HT1080 (cell line): ENCODE data around the gene TBRG4. TPM values are rescaled to one million over a fixed set of nuclear protein-coding genes. Genes with fewer than 3 reads are reported as not detected.
A peak's percentile ranks its signal among the peaks of the same experiment; 100 is the strongest.

ENCODE experiments used
- DNase-seq: peaks from one replicate; pipeline ENCODE4 v3.0.0-alpha.2; 2015; ENCODE audit warnings: low read depth
- total RNA-seq: library from RNA; depleted of rRNA; stranded (reverse); fragments of >200 nt; shearing (Covaris generic); gene quantifications from 2 replicates; pipeline ENCODE4 v1.2.3, GENCODE V29; 2014

The TBRG4 gene
- total RNA-seq, 1 experiment from 2014 or later = 161 TPM

- no peak for DNase-seq
Observed at GRCh38 chr7:45145881-45146280, 34.4 kb upstream of the TBRG4 start.

GRCh38 chr7:45143616-45144015 lies 32.1 kb upstream of the TBRG4 start:
- DNase-seq = peak; percentile 51

GRCh38 chr7:45140827-45141226 lies 29.3 kb upstream of the TBRG4 start:
- DNase-seq = no peak

DNA sequence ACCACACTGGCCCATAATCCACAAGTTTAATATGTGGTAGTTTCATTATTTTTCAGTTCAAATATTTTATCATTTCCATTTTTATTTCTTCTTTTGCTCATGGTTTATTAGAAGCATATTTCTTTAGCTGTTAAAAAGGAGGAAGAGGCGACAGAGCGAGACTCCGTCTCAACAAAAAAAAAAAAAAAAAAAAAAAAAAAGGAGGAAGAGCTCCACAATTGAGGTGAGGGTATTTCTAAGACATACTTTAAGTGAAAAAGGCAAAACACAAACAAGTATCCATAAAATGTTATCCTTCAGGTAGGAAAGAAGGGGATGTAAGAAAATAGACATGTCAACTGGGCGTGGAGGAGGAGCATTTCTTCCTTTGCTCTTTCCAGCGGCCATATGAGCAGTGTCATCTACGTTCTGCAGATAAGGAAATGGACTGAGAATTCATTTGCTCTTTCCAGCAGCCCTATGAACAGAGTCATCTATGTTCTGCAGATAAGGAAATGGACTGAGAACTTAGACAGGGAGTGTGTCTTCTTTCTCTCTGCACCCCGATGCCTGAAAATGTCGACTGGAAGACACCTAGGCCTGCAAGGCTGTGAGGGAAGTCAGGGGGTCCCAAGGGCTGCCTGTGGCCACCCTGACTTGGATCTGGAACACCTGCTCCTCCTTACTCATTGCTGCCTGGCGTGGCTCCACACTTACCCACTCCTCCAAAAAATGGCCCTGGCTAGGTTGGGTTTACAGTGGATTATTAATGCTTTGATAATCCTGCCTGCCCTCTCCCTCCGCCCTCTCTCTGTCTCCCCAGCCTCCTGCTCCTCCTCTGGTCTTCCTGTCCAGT lies 27.2 kb upstream of the TBRG4 start:
- DNase-seq = no peak

DNA sequence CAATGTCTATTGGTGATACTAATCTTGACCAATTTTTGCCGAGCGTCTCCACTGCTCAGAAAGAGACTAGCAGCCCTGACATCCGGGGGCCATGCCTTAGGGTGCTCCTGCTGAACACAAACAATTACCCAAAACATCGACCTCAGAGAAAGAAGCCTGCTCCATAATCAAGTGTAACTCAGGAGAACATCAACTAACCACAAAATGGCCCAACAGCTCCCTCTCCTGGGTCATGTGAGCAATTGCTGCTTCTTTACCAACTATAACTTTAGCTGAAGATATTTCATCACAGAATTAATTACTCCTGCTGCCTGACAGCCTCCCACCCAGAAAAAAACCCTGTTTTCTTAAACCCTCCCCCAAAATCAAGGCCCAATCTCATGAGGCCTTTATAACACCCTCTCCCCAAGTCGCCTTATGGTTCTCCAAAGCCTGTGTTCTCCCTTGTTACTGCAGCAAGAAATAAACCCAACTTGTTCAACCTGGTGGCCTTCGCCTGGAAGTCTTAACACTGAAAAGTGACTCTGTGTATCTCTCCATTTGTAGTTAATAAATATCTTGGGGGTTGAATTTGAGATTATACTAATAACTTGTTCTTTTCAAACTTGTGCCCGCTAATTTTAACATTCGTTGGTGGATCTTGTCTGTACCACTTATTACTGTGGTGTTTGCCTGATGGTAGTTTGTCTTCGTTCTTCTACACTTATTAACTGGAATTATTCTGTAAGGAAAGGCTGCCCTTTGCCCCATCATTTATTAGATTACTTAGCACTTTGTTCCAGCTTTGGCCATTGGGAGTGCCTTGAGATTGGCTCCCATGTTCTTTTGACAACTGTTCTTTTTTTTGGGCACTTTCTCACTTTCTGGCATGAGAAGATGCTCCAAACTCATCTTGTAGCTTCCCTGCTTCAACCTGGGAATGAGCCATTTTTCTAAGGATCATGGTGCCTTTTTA lies 24.9 kb upstream of the TBRG4 start:
- DNase-seq = peak; percentile 40

- DNase-seq = no peak
Observed at GRCh38 chr7:45133877-45134276, 22.4 kb upstream of the TBRG4 start.

- DNase-seq = no peak
Observed at GRCh38 chr7:45133352-45133751, 21.9 kb upstream of the TBRG4 start.

GRCh38 chr7:45132708-45133320 lies 21.3 kb upstream of the TBRG4 start:
- no peak for DNase-seq

DNA sequence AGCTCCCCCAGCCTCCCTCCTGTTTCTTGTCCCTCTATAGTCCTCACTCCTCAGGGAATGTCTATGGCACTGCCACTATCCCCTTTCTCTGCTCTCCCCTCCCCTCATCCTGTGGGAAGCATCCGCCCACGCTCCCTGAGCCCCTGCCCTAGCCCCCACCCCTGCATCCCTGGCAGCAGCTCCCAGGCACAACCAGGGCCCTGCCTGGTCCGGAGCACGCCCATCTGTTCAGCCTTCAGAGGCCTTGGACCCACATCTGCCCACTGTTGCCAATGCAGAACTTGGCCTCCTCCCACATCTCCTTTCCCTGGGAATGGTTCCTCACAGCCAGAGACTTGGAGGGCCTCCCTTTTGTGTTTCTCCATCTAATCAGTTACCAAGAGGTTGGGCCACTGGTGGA lies 20.4 kb upstream of the TBRG4 start:
- DNase-seq = no peak

DNA sequence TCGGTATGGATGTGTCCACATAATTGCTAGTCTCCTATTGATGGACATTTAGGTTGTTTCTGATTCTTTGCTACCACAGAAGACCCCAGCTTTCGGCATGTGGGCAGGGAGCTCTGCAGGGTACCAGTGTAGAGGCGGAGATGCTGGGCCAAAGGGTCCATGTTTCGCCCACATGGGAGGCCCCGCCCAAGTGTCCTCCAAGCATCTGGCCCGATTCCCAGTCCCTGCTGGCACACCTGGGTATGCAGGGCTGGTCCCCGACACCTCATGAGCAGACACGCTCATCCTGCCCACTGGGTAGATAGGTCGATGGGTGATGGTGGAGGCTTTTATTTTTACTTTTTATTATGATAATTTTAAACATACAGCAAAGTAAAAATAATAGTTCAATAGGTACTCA lies 19.4 kb upstream of the TBRG4 start:
- DNase-seq = no peak

DNA sequence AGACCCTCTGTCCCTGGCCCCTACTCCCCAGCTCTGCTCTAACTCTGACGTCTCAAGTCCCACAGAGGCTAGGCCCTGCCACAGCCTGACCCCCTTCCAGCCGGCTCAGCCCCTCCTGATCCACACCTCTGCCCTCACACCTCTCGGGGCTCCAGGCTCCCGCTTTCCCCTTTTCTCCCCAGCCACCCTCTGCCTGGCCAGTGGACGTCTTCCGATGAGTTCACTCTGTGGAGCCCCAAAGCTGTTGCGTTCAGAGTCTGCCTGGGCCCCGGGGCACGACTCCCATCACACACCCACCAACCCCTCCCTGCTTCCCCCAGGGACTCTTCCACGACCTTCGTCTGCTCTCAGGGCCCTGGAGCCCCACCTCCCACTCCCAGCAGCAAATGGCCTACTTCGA lies 18.4 kb upstream of the TBRG4 start:
- no peak for DNase-seq

DNA sequence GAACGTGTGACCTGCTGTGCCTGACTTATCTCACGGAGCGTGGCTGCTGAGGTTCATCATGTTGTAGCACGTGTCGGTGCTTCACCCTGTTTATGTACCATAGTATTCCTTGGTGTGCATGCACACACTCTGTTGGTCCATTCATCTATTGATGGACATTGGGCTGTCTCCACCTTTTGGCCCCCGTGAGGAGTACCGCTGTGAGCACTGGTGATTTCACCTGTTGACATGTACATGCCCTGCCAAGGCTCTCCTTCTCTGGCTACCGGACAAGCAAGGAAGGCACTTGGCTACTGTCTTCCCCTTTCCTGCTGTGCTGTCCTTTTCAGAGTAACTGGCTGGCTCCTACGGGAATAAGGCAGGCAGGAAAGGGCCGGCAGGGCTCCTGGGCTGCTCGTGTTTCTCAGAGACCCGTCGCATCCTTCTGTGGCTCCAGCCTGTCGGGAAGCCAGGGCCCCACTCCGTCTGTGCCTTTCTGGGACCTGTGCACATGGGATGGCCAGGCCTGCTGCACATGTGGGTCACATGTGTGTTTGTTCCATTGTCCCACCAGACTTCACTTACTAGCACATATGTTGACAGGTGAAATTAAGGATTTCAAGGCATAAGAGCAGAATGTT lies 17.8 kb upstream of the TBRG4 start:
- no peak for DNase-seq

DNA sequence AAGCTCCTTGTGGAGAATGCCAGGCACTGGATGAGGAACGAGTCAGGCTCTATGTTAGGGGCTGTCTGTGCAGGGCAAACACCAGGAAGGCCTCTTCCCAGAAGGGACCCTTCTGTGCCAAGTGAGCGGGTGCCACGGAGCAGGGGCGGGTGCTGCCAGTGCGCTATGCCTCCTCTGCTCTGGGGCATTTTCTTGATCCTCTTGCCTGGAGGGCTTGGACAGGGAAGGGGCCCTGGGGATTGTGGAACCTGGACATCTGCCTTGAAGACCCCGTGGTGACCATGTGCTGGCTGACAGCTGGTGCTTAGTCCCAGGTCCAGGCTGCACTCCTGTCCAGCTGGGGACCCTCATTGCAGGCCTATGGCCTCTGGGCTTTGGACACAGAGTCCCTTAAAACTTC lies 15.4 kb upstream of the TBRG4 start:
- DNase-seq = no peak

DNA sequence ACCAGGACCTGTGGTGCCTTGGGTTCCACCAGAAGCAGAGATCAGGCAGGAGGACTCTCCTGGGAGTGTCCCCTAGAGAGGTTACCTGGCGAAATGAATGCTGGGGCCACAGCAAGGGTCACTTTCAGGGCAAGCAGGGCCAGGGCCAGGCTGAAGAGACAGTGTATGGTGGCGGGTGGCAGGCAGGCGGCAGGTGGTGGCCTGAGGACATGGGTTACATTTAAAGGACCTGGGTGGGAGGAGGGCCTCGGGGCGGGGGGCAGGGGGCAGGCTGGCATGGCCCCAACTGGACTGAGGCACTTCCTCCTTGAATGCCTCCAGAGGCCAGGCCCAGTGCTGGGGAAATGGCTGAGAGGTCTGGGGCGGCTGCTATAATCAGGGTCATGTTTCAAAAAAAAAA lies 14.7 kb upstream of the TBRG4 start:
- DNase-seq = no peak

GRCh38 chr7:45125193-45125904 lies 13.9 kb upstream of the TBRG4 start:
- DNase-seq = no peak

DNA sequence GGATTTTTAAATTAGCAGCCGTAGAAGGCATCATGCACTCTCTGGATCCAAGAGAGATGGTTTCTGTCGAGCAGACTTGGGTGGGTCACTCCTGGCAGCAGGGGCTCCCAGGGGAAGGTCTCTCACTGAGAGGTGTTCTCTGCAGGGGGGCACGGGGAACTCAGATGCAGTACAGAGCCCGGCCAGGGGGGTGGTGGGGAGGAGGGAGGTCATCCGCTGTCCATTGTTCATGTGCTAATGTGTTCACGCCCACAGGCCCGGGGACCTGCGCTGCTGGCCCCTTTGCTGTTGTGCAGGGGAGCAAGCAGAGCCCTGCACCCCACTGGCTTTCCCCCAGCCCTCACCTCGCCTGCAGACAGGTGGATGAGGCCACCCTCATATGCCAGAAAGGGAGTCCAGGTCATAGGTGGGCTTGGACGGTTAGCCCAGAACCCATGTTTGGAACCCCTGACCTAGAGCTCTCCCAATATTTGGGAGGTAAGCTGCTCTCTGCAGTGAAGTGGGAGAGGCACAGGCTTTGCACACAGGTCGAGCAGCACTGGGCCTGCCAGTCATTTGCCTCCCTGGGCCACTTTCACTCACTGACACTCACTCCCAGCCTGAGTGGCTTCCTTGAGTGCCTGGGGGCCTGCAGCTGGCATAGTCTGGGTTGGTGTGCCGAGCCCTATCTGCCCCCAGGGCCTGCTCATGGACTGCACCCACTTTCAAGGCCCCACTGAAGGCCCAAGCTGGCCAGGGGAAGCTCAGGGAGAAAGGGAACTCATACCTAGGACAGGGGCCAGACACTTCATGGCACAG lies 12.6 kb upstream of the TBRG4 start:
- DNase-seq = no peak

DNA sequence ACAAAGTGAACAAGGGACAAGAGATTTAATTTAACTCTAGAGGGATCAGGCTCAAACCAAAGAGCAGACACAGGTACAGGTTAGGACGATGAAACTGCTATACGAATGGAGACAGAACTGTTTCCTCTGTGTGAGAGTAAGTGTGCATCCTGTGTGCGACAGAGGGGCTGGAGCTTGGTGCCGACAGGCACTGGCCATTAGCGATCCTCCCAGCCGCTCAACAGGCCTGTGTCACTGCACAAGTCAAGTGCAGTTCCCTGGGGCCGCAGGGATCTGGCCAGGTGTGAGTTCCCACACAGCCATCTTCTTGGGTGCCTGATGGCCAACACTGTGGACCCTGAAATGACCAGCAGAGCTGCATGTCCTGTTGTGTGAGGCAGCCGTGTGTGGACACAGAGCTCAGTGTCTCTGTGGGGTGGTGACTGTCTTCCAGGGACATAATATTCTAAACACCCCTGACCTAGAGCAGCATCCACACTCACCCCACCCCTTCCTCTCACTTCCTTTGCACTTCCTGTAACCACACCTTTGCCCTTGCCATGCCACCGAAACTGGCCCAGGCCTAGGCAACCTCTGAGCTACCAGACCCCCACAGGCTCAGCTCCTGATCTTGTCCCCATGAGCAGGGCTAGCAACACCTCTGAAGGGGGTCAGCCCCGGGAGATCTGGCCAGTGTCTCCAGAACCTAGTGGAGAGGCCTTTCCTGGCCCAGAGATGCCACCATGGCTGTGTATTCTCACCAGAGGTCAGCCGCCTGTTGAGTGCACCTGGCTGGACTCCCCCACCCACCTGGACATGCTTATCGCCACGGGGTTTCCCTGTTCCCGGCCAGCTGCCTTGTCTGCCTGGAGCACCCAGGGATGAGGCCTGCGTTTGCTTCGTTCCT lies 11.7 kb upstream of the TBRG4 start:
- DNase-seq = no peak

- DNase-seq = no peak
Observed at GRCh38 chr7:45119550-45119949, 8.1 kb upstream of the TBRG4 start.

DNA sequence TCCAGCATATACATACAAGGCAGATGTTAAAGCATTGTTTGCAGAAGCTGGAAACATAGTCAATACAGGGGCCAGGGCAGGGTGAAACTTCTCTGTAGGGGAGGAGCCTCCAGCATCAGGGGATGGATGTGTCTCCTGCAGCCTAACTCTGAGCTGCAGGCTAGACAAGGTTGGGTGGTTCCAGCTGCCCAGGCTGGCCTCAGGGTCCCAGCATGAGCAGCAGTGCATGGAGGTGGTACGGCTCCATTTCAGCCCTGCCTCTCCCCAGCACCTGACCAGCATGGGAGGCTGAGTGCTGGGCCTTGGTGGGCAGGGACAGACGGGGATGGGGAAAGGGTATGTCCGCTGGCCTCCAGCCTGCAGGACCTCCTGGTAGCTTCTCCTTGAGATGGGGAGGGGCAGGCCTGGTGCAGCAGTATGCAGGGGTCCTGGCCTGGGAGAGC lies 7.4 kb upstream of the TBRG4 start:
- DNase-seq = no peak
